GM19238 (cell line): ENCODE data around the gene MCC.
"Not testable (repeated sequence)": the region's sequence is repeated elsewhere in the genome, so short reads cannot be mapped to it uniquely, and the experiment has no call there.

Experiments
- DNase-seq: peaks from one replicate; pipeline ENCODE4 v3.0.0; 2011; ENCODE audit warnings: low spot score; ENCODE audit not compliant: insufficient read length

The MCC gene

GRCh38 chr5:113491022-113491421, 2.8 kb upstream of the MCC start:
- no peak for DNase-seq

- no peak for DNase-seq
Observed at GRCh38 chr5:113490317-113490716, 2.1 kb upstream of the MCC start.

GRCh38 chr5:113489299-113489698, 1.0 kb upstream of the MCC start:
- no peak for DNase-seq

- no peak for DNase-seq
Observed at GRCh38 chr5:113488645-113489184, 462 bp upstream of the MCC start.

- no peak for DNase-seq
Observed at GRCh38 chr5:113487416-113487780, 855 bp downstream of the MCC start.

GRCh38 chr5:113480243-113480642, 8.0 kb downstream of the MCC start:
- no peak for DNase-seq

- DNase-seq, result no peak
Observed at GRCh38 chr5:113478691-113479090, 9.6 kb downstream of the MCC start.

- DNase-seq, result no peak
Observed at GRCh38 chr5:113474100-113474728, 14.0 kb downstream of the MCC start.

- no peak for DNase-seq
Observed at GRCh38 chr5:113463032-113463431, 25.2 kb downstream of the MCC start.

GRCh38 chr5:113457106-113457505, 31.1 kb downstream of the MCC start:
- DNase-seq, result not testable (repeated sequence)

GRCh38 chr5:113452941-113453340, 35.3 kb downstream of the MCC start:
- DNase-seq, result no peak

GRCh38 chr5:113451797-113452196, 36.5 kb downstream of the MCC start:
- no peak for DNase-seq

- no peak for DNase-seq
Observed at GRCh38 chr5:113450929-113451328, 37.3 kb downstream of the MCC start.

GRCh38 chr5:113450462-113450861, 37.8 kb downstream of the MCC start:
- DNase-seq, result no peak

GRCh38 chr5:113448252-113448651, 40.0 kb downstream of the MCC start:
- no peak for DNase-seq

- no peak for DNase-seq
Observed at GRCh38 chr5:113447498-113448050, 40.7 kb downstream of the MCC start.

GRCh38 chr5:113446358-113446927, 41.8 kb downstream of the MCC start:
- DNase-seq, result no peak

- no peak for DNase-seq
Observed at GRCh38 chr5:113437111-113437510, 51.1 kb downstream of the MCC start.

GRCh38 chr5:113435575-113435974, 52.7 kb downstream of the MCC start:
- no peak for DNase-seq

- DNase-seq, result no peak
Observed at GRCh38 chr5:113434889-113435288, 53.4 kb downstream of the MCC start, which contains the start of gene TSSK1B. TSSK1B (minus strand) TSS chr5:113434989; CDS start chr5:113434839, 150 bp downstream.

GRCh38 chr5:113433862-113434612, 54.2 kb downstream of the MCC start:
- DNase-seq, result no peak

GRCh38 chr5:113433071-113433470, 55.2 kb downstream of the MCC start:
- DNase-seq, result no peak
